Common myeloid progenitor, CD34-positive (primary cell): ENCODE measurements around the gene ST6GALNAC3.

Source experiments
- CTCF ChIA-PET: fragments of 350-600 bp; sonication (Branson Sonifier 250); formaldehyde crosslinking; loops from one replicate; lab custom pipeline; 2021; ENCODE audit warnings: antibody characterized with exemption; lab: Charles Lee
- POLR2A ChIA-PET: fragments of 350-600 bp; sonication (Branson Sonifier 250); formaldehyde crosslinking; loops from one replicate; lab custom pipeline; 2021; ENCODE audit warnings: antibody characterized with exemption; lab: Charles Lee
- DNase-seq, 3 donors: peaks; one replicate each; pipeline versions ENCODE4 v3.0.0 to v3.0.0-alpha.2; 2013
- H3K27ac ChIP-seq, 2 experiments: 1 replicate in 1 of 2; 2 replicates in 1 of 2; pipeline ENCODE4 v1.7.0; 2013; ENCODE audit warnings: inconsistent platforms in 2 of 2, low read length in 2 of 2, mild to moderate bottlenecking in 2 of 2, low read depth in 1 of 2, moderate library complexity in 1 of 2; ENCODE audit not compliant: severe bottlenecking in 2 of 2, insufficient read depth in 1 of 2, poor library complexity in 1 of 2
- H3K27me3 ChIP-seq, 5 experiments: replicated peaks in 2 of 5; 1 replicate in 3 of 5; 2 replicates in 2 of 5; pipeline versions ENCODE4 v1.6.1 to v1.7.0; 2013; ENCODE audit warnings: low read length in 4 of 5, mild to moderate bottlenecking in 2 of 5, moderate library complexity in 2 of 5, inconsistent platforms in 1 of 5; ENCODE audit not compliant: insufficient read depth in 5 of 5, control insufficient read depth in 4 of 5
- H3K36me3 ChIP-seq, 4 experiments: 1 replicate in 2 of 4; 2 replicates in 2 of 4; pipeline versions ENCODE4 v1.6.1 to v1.7.0; 2013; ENCODE audit warnings: low read length in 3 of 4, control low read depth in 1 of 4, mild to moderate bottlenecking in 1 of 4; ENCODE audit not compliant: control insufficient read depth in 4 of 4, insufficient read depth in 4 of 4
- H3K4me1 ChIP-seq, 4 experiments: 1 replicate in 3 of 4; 2 replicates in 1 of 4; pipeline versions ENCODE4 v1.6.1 to v1.7.1; 2013; ENCODE audit warnings: low read length in 3 of 4, mild to moderate bottlenecking in 3 of 4, control low read depth in 1 of 4, inconsistent platforms in 1 of 4, moderate library complexity in 1 of 4; ENCODE audit not compliant: control insufficient read depth in 4 of 4, insufficient read depth in 4 of 4; ENCODE audit errors: control extremely low read depth in 1 of 4
- H3K4me3 ChIP-seq, 7 experiments: 1 replicate in 4 of 7; 2 replicates in 3 of 7; pipeline versions ENCODE4 v1.5.1 to v1.7.0; 2013; ENCODE audit warnings: mild to moderate bottlenecking in 7 of 7, low read length in 6 of 7, moderate library complexity in 6 of 7, inconsistent platforms in 2 of 7, low read depth in 2 of 7, control low read depth in 1 of 7; ENCODE audit not compliant: insufficient read depth in 4 of 7, control insufficient read depth in 1 of 7; ENCODE audit errors: extremely low read depth in 1 of 7
- H3K9me3 ChIP-seq, 5 experiments: 1 replicate in 4 of 5; 2 replicates in 1 of 5; pipeline versions ENCODE4 v1.6.1 to v1.7.1; 2013; ENCODE audit warnings: low read length in 4 of 5, mild to moderate bottlenecking in 2 of 5, inconsistent platforms in 1 of 5, low read depth in 1 of 5, moderate library complexity in 1 of 5; ENCODE audit not compliant: control insufficient read depth in 4 of 5, insufficient read depth in 2 of 5; ENCODE audit errors: control extremely low read depth in 1 of 5
- WGBS: methylation state at CpG from one replicate; pipeline ENCODE4 v1.1.5; 2013; ENCODE audit not compliant: insufficient coverage; 5-methylcytosine and 5-hydroxymethylcytosine counted together

Gene ST6GALNAC3

DNA sequence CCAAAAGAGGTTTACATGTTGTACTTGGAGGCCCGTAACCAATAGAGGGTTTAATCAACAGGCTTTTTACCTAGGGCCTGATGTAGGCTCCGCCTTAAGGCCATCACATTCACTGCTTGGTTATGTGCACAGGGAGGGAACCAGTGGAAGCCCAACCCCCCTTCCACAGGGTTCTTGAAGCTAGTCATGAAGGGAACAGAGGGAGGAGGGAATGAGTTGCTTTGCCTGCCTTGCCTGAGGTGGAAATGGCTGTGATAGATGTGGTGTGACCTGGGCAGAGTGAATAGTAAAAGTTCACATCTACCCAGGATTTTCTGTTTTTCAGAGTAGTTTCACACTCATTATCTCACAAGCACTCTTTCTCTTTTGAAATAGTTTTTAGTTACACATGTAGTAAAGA, 215.1 kb downstream of the ST6GALNAC3 start:
- H3K9me3 ChIP-seq = no peaks in the 10 kb centered on the region
- 86% methylated on average over 1 of the region's 2 CpGs for WGBS
- H3K27ac ChIP-seq = no peak overlapping the region
- H3K36me3 ChIP-seq = no peaks in the 10 kb centered on the region
- no peak for DNase-seq
- H3K4me3 ChIP-seq = no peak overlapping the region
- H3K27me3 ChIP-seq = no peaks in the 10 kb centered on the region
- ChIA-PET POLR2A (no interaction called here), CTCF (no interaction called here)
- H3K4me1 ChIP-seq = peaks cover 0 to 3% (median 0%) of the 10 kb centered on the region in 4 experiments

GRCh38 chr1:76290271-76290670, 215.7 kb downstream of the ST6GALNAC3 start:
- Histone ChIP-seq H3K36me3 (no peaks in the 10 kb centered on the region), H3K4me1 (no peaks in the 10 kb centered on the region), H3K9me3 (no peaks in the 10 kb centered on the region), H3K27me3 (no peaks in the 10 kb centered on the region), H3K4me3 (no peak overlapping the region), H3K27ac (no peak overlapping the region)
- ChIA-PET POLR2A (no interaction called here), CTCF (no interaction called here)
- no peak for DNase-seq
- 100% methylated on average over 2 of the region's 2 CpGs for WGBS

GRCh38 chr1:76291191-76291590, 216.6 kb downstream of the ST6GALNAC3 start:
- H3K27ac ChIP-seq = no peak overlapping the region
- H3K4me1 ChIP-seq = no peaks in the 10 kb centered on the region
- ChIA-PET CTCF (no interaction called here), POLR2A (no interaction called here)
- no peak overlapping the region for H3K4me3 ChIP-seq
- 96% methylated on average over 12 of the region's 13 CpGs for WGBS
- no peaks in the 10 kb centered on the region for H3K9me3 ChIP-seq
- DNase-seq = no peak
- H3K36me3 ChIP-seq = no peaks in the 10 kb centered on the region
- no peaks in the 10 kb centered on the region for H3K27me3 ChIP-seq

- no peaks in the 10 kb centered on the region for H3K4me1 ChIP-seq
- CTCF ChIA-PET = no interaction called here
- WGBS = no CpG with 5 or more reads among the region's 1 CpG
These were observed 217.2 kb downstream of the ST6GALNAC3 start for GRCh38 chr1:76291737-76292136.

GRCh38 chr1:76292418-76293184, 218.1 kb downstream of the ST6GALNAC3 start:
- Histone ChIP-seq H3K9me3 (no peaks in the 10 kb centered on the region), H3K27ac (no peak overlapping the region), H3K4me1 (no peaks in the 10 kb centered on the region), H3K4me3 (no peak overlapping the region), H3K27me3 (no peaks in the 10 kb centered on the region), H3K36me3 (no peaks in the 10 kb centered on the region)
- 93% methylated on average over 2 of the region's 2 CpGs for WGBS
- CTCF ChIA-PET = no interaction called here
- DNase-seq = no peak
- POLR2A ChIA-PET = no interaction called here

More at GRCh38 chr1:76291737-76292136, 217.2 kb downstream of the ST6GALNAC3 start:
- POLR2A ChIA-PET = no interaction called here
- Histone ChIP-seq H3K9me3 (no peaks in the 10 kb centered on the region), H3K36me3 (no peaks in the 10 kb centered on the region), H3K4me3 (no peak overlapping the region), H3K27me3 (no peaks in the 10 kb centered on the region), H3K27ac (no peak overlapping the region)
- no peak for DNase-seq

DNA sequence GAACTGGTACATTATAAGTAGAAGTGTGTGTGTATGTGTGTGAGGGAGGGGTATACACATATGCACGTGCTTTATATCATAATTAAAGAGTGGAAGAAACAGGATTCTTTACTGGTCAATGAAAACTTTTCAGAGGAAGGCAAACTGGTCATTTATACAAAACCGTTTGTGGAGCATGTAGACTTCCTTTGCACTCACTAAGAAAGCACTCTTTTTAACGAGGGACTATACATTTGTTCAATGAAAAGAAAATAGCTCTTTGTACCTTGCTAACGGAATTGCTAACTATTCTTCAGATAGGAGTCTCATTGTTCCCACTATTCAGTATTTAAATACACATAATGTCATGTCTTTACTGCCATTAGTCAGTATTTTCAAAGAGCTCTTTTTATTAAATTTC, 219.3 kb downstream of the ST6GALNAC3 start:
- Histone ChIP-seq H3K4me1 (no peaks in the 10 kb centered on the region), H3K4me3 (no peak overlapping the region), H3K27ac (no peak overlapping the region), H3K9me3 (no peaks in the 10 kb centered on the region), H3K36me3 (no peaks in the 10 kb centered on the region), H3K27me3 (no peaks in the 10 kb centered on the region)
- 91% methylated on average over 1 of the region's 4 CpGs for WGBS
- ChIA-PET CTCF (no interaction called here), POLR2A (no interaction called here)
- DNase-seq = no peak

DNA sequence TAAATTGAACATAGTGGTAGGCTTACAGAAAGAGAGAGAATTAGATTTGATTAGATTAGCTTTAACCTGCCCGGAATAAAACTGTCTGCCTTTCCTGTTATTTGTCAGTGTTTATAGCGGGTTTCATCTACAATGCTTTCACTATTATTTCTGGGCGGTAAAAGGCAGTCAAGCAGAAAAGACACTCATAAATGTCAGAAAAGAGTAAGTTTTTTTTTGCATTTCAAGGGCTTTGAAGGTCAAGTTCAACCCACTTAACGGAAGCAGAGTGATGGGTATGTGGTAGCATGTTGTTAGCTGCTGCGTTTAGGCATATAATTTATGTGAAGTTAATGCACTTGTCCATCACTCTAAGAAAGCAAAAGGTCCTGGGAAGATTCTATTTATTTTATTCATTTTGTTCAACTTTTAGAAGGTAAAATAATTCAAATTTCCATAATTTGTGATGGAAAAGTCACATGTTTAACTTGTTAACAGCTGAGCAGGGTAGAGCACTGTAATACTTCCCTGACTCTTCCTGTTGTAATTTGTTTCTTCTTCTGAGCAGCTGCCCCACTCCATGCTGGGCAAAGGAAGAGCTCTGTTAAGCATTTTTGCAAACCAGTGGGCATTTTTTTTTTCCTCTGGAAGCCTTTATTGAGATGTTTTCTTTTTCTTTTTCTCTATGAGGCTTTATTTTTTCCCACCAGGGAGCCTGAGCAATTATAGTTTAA, 220.1 kb downstream of the ST6GALNAC3 start:
- WGBS = 91% methylated on average over 4 of the region's 5 CpGs
- ChIA-PET CTCF (interaction anchor here (0.7 to 1.5 kb wide), 2 partner anchors 13 to 15 kb away, joined by 3 to 4 read pairs; no protein-coding TSS in a partner anchor), POLR2A (no interaction called here)
- Histone ChIP-seq H3K9me3 (no peaks in the 10 kb centered on the region), H3K27ac (no peak overlapping the region), H3K27me3 (no peaks in the 10 kb centered on the region), H3K4me1 (no peaks in the 10 kb centered on the region), H3K36me3 (no peaks in the 10 kb centered on the region), H3K4me3 (no peak overlapping the region)
- no peak for DNase-seq
